Stimulated activated CD8-positive, alpha-beta memory T cell treated with anti-CD3 and anti-CD28 coated beads, Interleukin-4, amount 100 ng/mL, for 1 hour (primary cell): ENCODE data around the gene MRPS2.

Experiments used
- DNase-seq, 2 donors: peaks; one replicate each; pipeline ENCODE4 v3.0.0-alpha.2; 2020; ENCODE audit warnings: low read depth in 2 of 2, low spot score in 1 of 2

MRPS2 gene

DNA sequence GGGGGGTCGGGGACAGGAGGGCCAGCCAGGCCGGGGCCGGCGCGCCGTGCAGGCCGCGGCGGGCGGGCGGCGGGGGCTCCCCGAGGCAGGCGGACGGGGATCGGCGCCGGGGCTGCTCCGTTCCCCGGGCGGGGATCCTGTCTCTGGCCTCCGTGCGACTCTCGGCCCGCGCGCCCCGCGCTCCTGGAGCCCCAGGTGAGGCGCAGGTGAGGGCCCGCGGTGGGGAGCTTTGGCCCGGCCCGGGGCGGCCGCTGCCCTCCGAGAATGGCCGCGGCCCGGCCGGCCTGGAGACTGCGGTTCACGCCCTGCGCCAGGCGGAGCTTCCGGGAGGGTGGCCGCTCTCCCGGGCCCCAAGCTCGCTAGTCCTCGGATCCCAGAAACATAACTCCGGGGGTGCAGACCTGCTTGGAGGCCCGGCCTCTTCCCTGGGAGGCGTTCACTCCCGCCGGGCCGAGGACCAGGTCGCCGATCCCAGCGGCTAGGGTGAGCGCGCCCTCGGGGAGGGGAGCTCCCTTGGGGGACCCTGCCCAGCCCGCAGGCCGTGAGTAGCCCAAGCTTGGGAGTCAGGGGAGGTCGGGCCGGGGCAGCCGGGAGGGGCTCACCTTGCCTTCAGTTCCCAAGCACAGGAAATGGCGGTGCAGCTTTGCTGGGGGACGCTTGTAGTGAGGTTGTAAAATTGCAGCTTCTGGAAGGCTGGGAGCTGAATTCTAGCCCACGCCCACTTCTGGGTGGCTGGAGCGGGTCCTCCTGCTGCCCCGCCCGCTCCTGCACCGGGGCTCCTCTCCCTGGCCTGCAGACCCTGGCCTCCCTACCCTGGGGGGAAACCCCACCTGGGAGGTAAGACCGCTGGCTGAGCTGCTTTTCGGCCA lies 20.2 kb upstream of the MRPS2 start:
- DNase-seq, result no peak

- DNase-seq, result no peak
Observed at GRCh38 chr9:135480940-135481310, 19.6 kb upstream of the MRPS2 start.

- no peak for DNase-seq
Observed at GRCh38 chr9:135482015-135482754, 18.3 kb upstream of the MRPS2 start.

- DNase-seq, result no peak
Observed at GRCh38 chr9:135484460-135485277, 15.8 kb upstream of the MRPS2 start.

- DNase-seq, result no peak
Observed at GRCh38 chr9:135485385-135485784, 15.1 kb upstream of the MRPS2 start.

GRCh38 chr9:135485832-135486231 lies 14.7 kb upstream of the MRPS2 start:
- no peak for DNase-seq

GRCh38 chr9:135486267-135487065 lies 14.0 kb upstream of the MRPS2 start:
- DNase-seq, result no peak

DNA sequence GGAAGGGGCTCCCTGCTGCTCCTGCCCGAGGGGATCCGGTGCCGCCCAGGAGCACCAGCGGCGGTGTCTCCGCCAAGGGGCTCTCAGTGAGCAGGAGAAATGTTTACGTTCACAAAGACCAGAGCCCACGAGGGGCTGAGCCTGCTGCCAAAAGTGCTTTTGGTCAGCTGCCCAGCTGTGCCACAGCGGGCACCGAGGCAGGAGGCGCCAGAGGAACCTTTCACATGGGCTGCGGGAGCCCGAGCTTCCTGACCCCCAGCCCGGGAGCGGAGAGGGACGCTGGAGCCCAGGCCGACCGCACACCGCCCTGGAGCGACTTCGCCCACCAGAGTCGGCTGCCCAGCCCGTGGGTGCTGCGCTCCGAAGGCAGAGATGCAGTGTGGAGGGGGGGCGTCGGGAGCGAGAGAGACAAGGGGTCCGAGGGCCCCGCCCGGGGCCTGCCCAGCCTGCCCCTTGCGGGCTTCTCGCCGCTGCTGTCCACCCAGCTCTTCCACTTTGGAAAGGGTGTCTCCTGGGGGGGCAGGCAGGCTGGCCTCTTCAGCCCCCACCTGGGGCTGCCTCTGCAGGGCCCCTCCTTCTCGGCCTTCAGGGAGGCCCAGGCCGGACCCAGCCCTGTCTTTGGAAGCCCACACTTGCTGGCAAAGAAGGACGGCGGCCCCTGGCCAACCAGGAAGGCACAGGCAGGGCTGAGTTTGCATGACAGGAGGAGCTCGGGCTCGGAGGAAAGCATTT lies 13.0 kb upstream of the MRPS2 start:
- DNase-seq, result no peak

- no peak for DNase-seq
Observed at GRCh38 chr9:135488013-135488330, 12.5 kb upstream of the MRPS2 start.

GRCh38 chr9:135488527-135488926 lies 12.0 kb upstream of the MRPS2 start:
- DNase-seq, result no peak

DNA sequence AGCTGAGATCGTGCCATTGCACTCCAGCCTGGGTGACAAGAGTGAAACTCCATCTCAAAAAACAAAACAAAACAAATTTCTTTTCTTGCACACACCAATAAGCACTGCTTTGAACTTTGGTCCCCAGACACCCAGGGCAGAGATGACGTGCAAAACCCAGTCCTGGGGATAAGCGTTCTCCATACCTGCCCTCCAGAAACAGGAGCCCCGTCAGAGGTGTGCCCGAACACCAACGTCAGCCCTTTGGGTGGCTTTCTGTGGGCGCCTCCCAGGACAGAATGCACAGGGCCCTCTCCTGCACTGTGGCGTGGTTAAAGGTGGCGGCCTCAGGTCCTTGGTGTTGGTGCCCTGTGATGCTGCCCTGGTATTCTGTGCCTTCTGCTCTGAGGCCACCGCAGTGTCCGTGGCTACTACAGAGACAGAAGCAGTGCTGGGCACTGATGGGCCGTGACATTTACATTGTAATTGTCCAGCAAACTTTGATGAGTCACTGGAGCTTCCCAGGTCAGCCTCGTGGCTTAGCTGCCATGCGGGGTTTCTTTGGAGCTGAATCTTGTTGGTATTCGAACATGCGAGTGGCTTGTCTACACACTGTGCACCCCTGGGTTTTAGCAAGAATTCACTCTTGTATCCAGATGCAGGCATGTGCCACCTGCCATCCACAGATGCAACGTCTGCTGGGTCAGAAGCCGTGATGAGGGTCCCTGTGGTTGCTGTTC lies 11.1 kb upstream of the MRPS2 start:
- DNase-seq, result no peak

DNA sequence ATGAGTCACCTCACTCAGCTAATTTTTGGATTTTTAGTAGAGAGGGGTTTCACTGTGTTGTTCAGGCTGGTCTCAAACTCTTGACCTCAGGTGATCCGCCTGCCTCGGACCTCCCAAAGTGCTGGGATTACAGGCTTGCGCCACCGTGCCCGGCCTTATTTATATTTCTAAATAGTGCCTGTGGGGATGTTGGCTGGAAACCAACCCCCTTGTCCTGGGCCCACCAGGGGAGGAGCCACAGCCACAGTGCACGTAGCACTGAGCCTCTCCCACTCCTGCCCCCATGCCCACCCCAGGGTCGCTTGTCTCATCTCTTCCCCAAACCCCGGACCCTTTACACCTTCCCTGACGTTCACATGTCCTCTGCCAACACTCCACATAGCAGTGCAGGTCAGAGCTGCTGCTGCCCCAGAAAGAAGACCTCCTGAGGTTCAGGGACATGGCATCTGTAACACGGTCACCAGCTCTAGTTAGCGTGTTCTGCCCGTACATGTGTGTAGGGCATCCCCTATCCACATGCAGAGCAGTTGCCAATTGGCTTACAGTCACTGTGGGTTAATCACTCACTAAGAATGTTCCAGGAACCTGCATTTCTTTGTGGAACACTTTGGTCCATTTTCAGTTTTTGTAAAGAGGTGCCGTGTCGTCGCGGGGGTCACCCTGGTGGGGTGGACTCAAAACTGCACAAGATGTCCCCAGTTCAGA lies 10.2 kb upstream of the MRPS2 start:
- no peak for DNase-seq

GRCh38 chr9:135490980-135491464 lies 9.5 kb upstream of the MRPS2 start:
- DNase-seq, result no peak

- DNase-seq, result no peak
Observed at GRCh38 chr9:135491764-135492163, 8.7 kb upstream of the MRPS2 start.

- no peak for DNase-seq
Observed at GRCh38 chr9:135492886-135493669, 7.4 kb upstream of the MRPS2 start.

- no peak for DNase-seq
Observed at GRCh38 chr9:135494791-135495559, 5.5 kb upstream of the MRPS2 start.

- no peak for DNase-seq
Observed at GRCh38 chr9:135498381-135499126, 1.9 kb upstream of the MRPS2 start.
